GM15510 (cell line): ENCODE results near the gene EIF4G3.

Experiments used
- POLR2A ChIP-seq: IDR thresholded peaks from 3 replicates; pipeline ENCODE4 v1.6.1; 2011; ENCODE audit warnings: borderline replicate concordance; ENCODE audit not compliant: insufficient read length; ENCODE audit errors: extremely low read depth

Gene EIF4G3

GRCh38 chr1:21189906-21190500, 13.3 kb upstream of the EIF4G3 start:
- no peak for TF ChIP-seq POLR2A

- TF ChIP-seq POLR2A, result no peak
These were observed 12.7 kb upstream of the EIF4G3 start for GRCh38 chr1:21189421-21189820.

GRCh38 chr1:21188235-21188634, 11.5 kb upstream of the EIF4G3 start:
- TF ChIP-seq POLR2A, result no peak

- TF ChIP-seq POLR2A, result no peak
These were observed 8.6 kb upstream of the EIF4G3 start for GRCh38 chr1:21185221-21185731.

GRCh38 chr1:21184276-21184675, 7.6 kb upstream of the EIF4G3 start:
- TF ChIP-seq POLR2A, result no peak

- no peak for TF ChIP-seq POLR2A
These were observed 5.6 kb upstream of the EIF4G3 start for GRCh38 chr1:21182181-21182731.

- no peak for TF ChIP-seq POLR2A
These were observed 771 bp downstream of the EIF4G3 start for GRCh38 chr1:21175670-21176581.

GRCh38 chr1:21175324-21175669, 1.4 kb downstream of the EIF4G3 start:
- TF ChIP-seq POLR2A, result no peak

- no peak for TF ChIP-seq POLR2A
These were observed 1.9 kb downstream of the EIF4G3 start for GRCh38 chr1:21174654-21175323.

GRCh38 chr1:21174230-21174629, 2.5 kb downstream of the EIF4G3 start:
- no peak for TF ChIP-seq POLR2A

GRCh38 chr1:21168444-21168843, 8.3 kb downstream of the EIF4G3 start:
- TF ChIP-seq POLR2A, result no peak

- no peak for TF ChIP-seq POLR2A
These were observed 11.1 kb downstream of the EIF4G3 start for GRCh38 chr1:21165646-21166045.

- no peak for TF ChIP-seq POLR2A
These were observed 11.6 kb downstream of the EIF4G3 start for GRCh38 chr1:21165076-21165475.

GRCh38 chr1:21164266-21164665, 12.4 kb downstream of the EIF4G3 start:
- no peak for TF ChIP-seq POLR2A
